HG03045 (cell line): ENCODE measurements around the gene PLET1.

ENCODE experiments used
- ATAC-seq: cut with Tn5 transposase; IDR thresholded peaks from one replicate; pipeline ENCODE4 v1.9.1; 2021; ENCODE audit warnings: mild to moderate bottlenecking, moderate library complexity; ENCODE audit not compliant: unreplicated experiment

Gene PLET1

GRCh38 chr11:112285841-112286311 is 25.2 kb upstream of the PLET1 start:
- ATAC-seq = no peak

- ATAC-seq = no peak
Observed at GRCh38 chr11:112281726-112282125, 21.1 kb upstream of the PLET1 start.

GRCh38 chr11:112280268-112281126 is 19.8 kb upstream of the PLET1 start:
- peak; percentile 67 for ATAC-seq

- ATAC-seq = peak; percentile 60
Observed at GRCh38 chr11:112279901-112280267, 19.2 kb upstream of the PLET1 start.

- no peak for ATAC-seq
Observed at GRCh38 chr11:112278803-112279202, 18.1 kb upstream of the PLET1 start.

GRCh38 chr11:112277941-112278340 is 17.3 kb upstream of the PLET1 start:
- ATAC-seq = no peak

GRCh38 chr11:112277029-112277428 is 16.4 kb upstream of the PLET1 start:
- no peak for ATAC-seq

GRCh38 chr11:112274007-112274783 is 13.5 kb upstream of the PLET1 start:
- ATAC-seq = no peak

- no peak for ATAC-seq
Observed at GRCh38 chr11:112273066-112273465, 12.4 kb upstream of the PLET1 start.

GRCh38 chr11:112271242-112271641 is 10.6 kb upstream of the PLET1 start:
- no peak for ATAC-seq

GRCh38 chr11:112270551-112271180 is 10.0 kb upstream of the PLET1 start:
- ATAC-seq = no peak

- no peak for ATAC-seq
Observed at GRCh38 chr11:112269139-112269538, 8.5 kb upstream of the PLET1 start.

- no peak for ATAC-seq
Observed at GRCh38 chr11:112268406-112268805, 7.7 kb upstream of the PLET1 start.

- ATAC-seq = no peak
Observed at GRCh38 chr11:112267188-112267591, 6.5 kb upstream of the PLET1 start.

GRCh38 chr11:112266410-112266778 is 5.7 kb upstream of the PLET1 start:
- no peak for ATAC-seq

GRCh38 chr11:112265659-112266409 is 5.2 kb upstream of the PLET1 start:
- ATAC-seq = no peak

- ATAC-seq = no peak
Observed at GRCh38 chr11:112255067-112255720, 5.5 kb downstream of the PLET1 start.

- ATAC-seq = no peak
Observed at GRCh38 chr11:112253605-112254242, 6.9 kb downstream of the PLET1 start.

GRCh38 chr11:112249871-112250610 is 10.6 kb downstream of the PLET1 start:
- ATAC-seq = no peak
